K562 (cell line): ENCODE data around the gene JMJD1C. TPM values are rescaled to one million over a fixed set of nuclear protein-coding genes. Genes with fewer than 3 reads are reported as not detected.

ENCODE experiments used
- FIP1L1 ChIP-seq: fragments of 200-400 bp; formaldehyde crosslinking; IDR thresholded peaks from 2 replicates; pipeline ENCODE4 v1.6.1; 2018; ENCODE audit warnings: mild to moderate bottlenecking, low read depth, low read length; ENCODE audit not compliant: poor library complexity, severe bottlenecking
- HEY1 ChIP-seq: fragments of 250-450 bp; sonication (Bioruptor Pico); IDR thresholded peaks from 2 replicates; pipeline ENCODE4 v1.5.0; 2020; ENCODE audit warnings: mild to moderate bottlenecking, moderate library complexity, borderline replicate concordance
- MAFF ChIP-seq: IDR thresholded peaks from 2 replicates; pipeline ENCODE4 v1.6.1; 2012; ENCODE audit warnings: low read length, improper control_type of control experiment
- MCM3 ChIP-seq: fragments of 450-650 bp; IDR thresholded peaks from 2 replicates; pipeline ENCODE4 v1.6.1; 2016
- NR2C2 ChIP-seq, 2 experiments: fragments of 200-800 bp in 1 of 2; sonication (Bioruptor generic) in 1 of 2; sonication (generic) in 1 of 2; formaldehyde crosslinking in 1 of 2; IDR thresholded peaks; 2 replicates each; pipeline versions ENCODE4 v1.6.1 to v1.8.0; 2016 to 2022; ENCODE audit warnings: mild to moderate bottlenecking in 1 of 2, missing compliant biosample characterization in 1 of 2, missing genetic modification characterization in 1 of 2, missing genetic modification reagents in 1 of 2
- PTBP1 ChIP-seq: fragments of 200-400 bp; formaldehyde crosslinking; IDR thresholded peaks from 2 replicates; pipeline ENCODE4 v1.6.1; 2017; ENCODE audit warnings: low read depth, low read length
- SMAD3 ChIP-seq: fragments of 450-650 bp; formaldehyde crosslinking; conservative IDR thresholded peaks from 2 replicates; pipeline ENCODE4 v1.4.0; 2020; ENCODE audit warnings: mild to moderate bottlenecking
- SRF ChIP-seq, 2 experiments: fragments of 250-450, 450-650 bp in 1 of 2; sonication (Bioruptor Pico) in 1 of 2; sonication (generic) in 1 of 2; formaldehyde crosslinking; IDR thresholded peaks; 2 replicates each; pipeline versions ENCODE4 v1.5.0 to v1.5.1; 2020 to 2022; ENCODE audit warnings: mild to moderate bottlenecking in 1 of 2, missing genetic modification reagents in 1 of 2
- SRSF3 ChIP-seq: fragments of 200-400 bp; formaldehyde crosslinking; IDR thresholded peaks from 2 replicates; pipeline ENCODE4 v1.6.1; 2016; ENCODE audit warnings: mild to moderate bottlenecking, low read length, moderate library complexity; ENCODE audit not compliant: insufficient read depth
- TBP ChIP-seq: optimal IDR thresholded peaks from 2 replicates; pipeline ENCODE3; 2011; ENCODE audit warnings: low read depth, low read length, improper control_type of control experiment
- TFAM ChIP-seq: fragments of 250-450 bp; sonication (Bioruptor Pico); conservative IDR thresholded peaks from 2 replicates; pipeline ENCODE4 v1.5.0; 2021; ENCODE audit warnings: mild to moderate bottlenecking, moderate library complexity
- ZNF121 ChIP-seq: sonication (generic); formaldehyde crosslinking; conservative IDR thresholded peaks from 2 replicates; pipeline ENCODE4 v1.8.0; 2022; ENCODE audit warnings: missing genetic modification reagents
- ZNF217 ChIP-seq: sonication (generic); formaldehyde crosslinking; IDR thresholded peaks from 2 replicates; pipeline ENCODE4 v1.8.0; 2022; ENCODE audit warnings: mild to moderate bottlenecking, missing genetic modification reagents
- polyA plus RNA-seq, 8 experiments: library from polyadenylated mRNA; depleted of rRNA in 4 of 8; stranded (reverse) in 5 of 8; unstranded in 3 of 8; fragments of >200 nt; fragmentation: Nextera tagmentation in 2 of 8; fragmentation: Illumina TruSeq in 1 of 8; extraction: Ambion mirVana in 2 of 8; extraction: Trizol in 1 of 8; gene quantifications; 2 replicates each; pipeline versions ENCODE4 v1.2.1 to v1.2.3, GENCODE V29; 2011 to 2014; ENCODE audit warnings: inconsistent platforms in 1 of 8, missing spikeins in 1 of 8
- total RNA-seq, 7 experiments: library from RNA; depleted of rRNA in 6 of 7; stranded (reverse); fragments of >200 nt in 6 of 7; fragmentation: Illumina TruSeq in 2 of 7; extraction: Trizol in 2 of 7; gene quantifications; 2 replicates each; pipeline versions ENCODE4 v1.2.1 to v1.2.3, GENCODE V29; 2011 to 2021; ENCODE audit warnings: low replicate concordance in 1 of 7
- TF ChIP-seq, protein P1 (sequence below): fragments of 250-450 bp; sonication (Bioruptor Pico); IDR thresholded peaks from 2 replicates; pipeline ENCODE4 v1.8.0; 2021; ENCODE audit warnings: moderate library complexity, mild to moderate bottlenecking, inconsistent platforms
- TF ChIP-seq, protein P2 (sequence below): fragments of 250-450 bp; sonication (Bioruptor Pico); IDR thresholded peaks from 2 replicates; pipeline ENCODE4 v1.5.0; 2020; ENCODE audit warnings: mild to moderate bottlenecking, borderline replicate concordance
- TF ChIP-seq, protein P3 (sequence below): sonication (generic); formaldehyde crosslinking; IDR thresholded peaks from 2 replicates; pipeline ENCODE4 v1.8.0; 2022; ENCODE audit warnings: missing genetic modification reagents, mild to moderate bottlenecking, moderate library complexity, borderline replicate concordance
- TF ChIP-seq, protein P4 (sequence below): fragments of 250-450 bp; sonication (Bioruptor Pico); IDR thresholded peaks from 2 replicates; pipeline ENCODE4 v1.5.0; 2022; ENCODE audit warnings: mild to moderate bottlenecking

JMJD1C gene
- total and polyA plus RNA-seq, 9 of the 15 experiments (the other 6 are each of a cell fraction or from before 2014, with no cell fraction given): 25.3 to 68.0 (median 47.2) TPM

DNA sequence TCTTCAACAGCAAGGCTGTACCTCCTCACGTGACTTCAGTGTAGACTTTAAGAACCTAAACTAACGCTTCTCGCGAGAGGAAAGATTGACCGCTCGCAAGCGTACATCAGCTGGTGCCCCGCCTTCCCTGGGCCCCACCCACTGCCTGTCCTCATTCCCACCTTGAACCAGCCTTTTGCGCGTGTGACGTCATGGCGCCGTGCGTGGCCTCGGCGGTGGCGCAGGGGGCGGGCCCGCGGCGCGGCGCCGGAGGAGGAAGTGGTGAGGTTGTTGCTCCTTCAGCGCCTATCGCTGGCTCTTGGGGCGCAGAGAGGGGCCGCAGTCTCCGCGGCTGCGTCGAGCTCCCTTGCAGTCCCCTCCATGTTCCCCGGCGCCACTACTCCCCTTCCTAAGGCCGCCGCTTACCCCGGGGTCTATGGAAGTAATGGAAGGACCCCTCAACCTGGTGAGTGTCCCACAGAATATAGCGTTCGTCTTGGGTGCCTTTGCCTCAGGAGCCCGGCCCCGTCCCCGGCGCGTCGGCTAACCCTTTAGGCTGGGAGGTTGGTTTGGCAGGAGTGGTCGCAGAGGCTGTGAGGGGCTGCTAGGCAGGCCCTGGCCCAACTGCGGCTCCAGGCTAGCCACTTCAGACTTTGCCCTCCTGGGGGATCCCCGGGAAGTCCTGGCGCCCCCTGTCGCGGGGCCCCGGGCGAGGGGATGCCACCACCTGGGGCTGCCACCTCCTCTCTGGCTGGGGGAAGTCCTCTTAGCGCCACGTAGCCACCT lies 332.5 kb downstream of the JMJD1C start, which contains the start of gene NRBF2 (continued):
- no peak for TF ChIP-seq ZNF217 (CRISPR knock-in tag)
- TF ChIP-seq TFAM (CRISPR knock-in tag): no peak
- TF ChIP-seq, protein P1, sequence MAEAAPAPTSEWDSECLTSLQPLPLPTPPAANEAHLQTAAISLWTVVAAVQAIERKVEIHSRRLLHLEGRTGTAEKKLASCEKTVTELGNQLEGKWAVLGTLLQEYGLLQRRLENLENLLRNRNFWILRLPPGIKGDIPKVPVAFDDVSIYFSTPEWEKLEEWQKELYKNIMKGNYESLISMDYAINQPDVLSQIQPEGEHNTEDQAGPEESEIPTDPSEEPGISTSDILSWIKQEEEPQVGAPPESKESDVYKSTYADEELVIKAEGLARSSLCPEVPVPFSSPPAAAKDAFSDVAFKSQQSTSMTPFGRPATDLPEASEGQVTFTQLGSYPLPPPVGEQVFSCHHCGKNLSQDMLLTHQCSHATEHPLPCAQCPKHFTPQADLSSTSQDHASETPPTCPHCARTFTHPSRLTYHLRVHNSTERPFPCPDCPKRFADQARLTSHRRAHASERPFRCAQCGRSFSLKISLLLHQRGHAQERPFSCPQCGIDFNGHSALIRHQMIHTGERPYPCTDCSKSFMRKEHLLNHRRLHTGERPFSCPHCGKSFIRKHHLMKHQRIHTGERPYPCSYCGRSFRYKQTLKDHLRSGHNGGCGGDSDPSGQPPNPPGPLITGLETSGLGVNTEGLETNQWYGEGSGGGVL (CRISPR knock-in tag): no peak
- TF ChIP-seq TBP: peak; percentile 87
- TF ChIP-seq, protein P2, sequence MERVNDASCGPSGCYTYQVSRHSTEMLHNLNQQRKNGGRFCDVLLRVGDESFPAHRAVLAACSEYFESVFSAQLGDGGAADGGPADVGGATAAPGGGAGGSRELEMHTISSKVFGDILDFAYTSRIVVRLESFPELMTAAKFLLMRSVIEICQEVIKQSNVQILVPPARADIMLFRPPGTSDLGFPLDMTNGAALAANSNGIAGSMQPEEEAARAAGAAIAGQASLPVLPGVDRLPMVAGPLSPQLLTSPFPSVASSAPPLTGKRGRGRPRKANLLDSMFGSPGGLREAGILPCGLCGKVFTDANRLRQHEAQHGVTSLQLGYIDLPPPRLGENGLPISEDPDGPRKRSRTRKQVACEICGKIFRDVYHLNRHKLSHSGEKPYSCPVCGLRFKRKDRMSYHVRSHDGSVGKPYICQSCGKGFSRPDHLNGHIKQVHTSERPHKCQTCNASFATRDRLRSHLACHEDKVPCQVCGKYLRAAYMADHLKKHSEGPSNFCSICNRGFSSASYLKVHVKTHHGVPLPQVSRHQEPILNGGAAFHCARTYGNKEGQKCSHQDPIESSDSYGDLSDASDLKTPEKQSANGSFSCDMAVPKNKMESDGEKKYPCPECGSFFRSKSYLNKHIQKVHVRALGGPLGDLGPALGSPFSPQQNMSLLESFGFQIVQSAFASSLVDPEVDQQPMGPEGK (CRISPR knock-in tag): no peak
- TF ChIP-seq MAFF: peak; percentile 66; the same call in 1 of the 2 replicates
- TF ChIP-seq SMAD3 (CRISPR knock-in tag): no peak; the same call in 1 of the 2 replicates
- TF ChIP-seq SRF (CRISPR knock-in tag; IDR thresholded peaks at IDR 0.05): peak; percentile 17 to 49; a peak in 1 of 4 replicates
- TF ChIP-seq, protein P3, sequence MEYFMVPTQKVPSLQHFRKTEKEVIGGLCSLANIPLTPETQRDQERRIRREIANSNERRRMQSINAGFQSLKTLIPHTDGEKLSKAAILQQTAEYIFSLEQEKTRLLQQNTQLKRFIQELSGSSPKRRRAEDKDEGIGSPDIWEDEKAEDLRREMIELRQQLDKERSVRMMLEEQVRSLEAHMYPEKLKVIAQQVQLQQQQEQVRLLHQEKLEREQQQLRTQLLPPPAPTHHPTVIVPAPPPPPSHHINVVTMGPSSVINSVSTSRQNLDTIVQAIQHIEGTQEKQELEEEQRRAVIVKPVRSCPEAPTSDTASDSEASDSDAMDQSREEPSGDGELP: peak; percentile 100
- no peak for TF ChIP-seq ZNF121 (CRISPR knock-in tag)
- TF ChIP-seq SRSF3: 0 out of 2 replicates have a peak, but pooled peaks have one; percentile 65
- TF ChIP-seq MCM3: no peak
- TF ChIP-seq NR2C2 (CRISPR knock-in tag; IDR thresholded peaks at IDR 0.05): 0 out of 2 replicates have a peak, but pooled peaks have one; percentile 16
- TF ChIP-seq NR2C2 (tag; IDR thresholded peaks at IDR 0.05): peak; percentile 80
- TF ChIP-seq HEY1 (CRISPR knock-in tag): no peak
- no peak for TF ChIP-seq FIP1L1
- TF ChIP-seq PTBP1: 0 out of 2 replicates have a peak, but pooled peaks have one; percentile 52
- TF ChIP-seq, protein P4, sequence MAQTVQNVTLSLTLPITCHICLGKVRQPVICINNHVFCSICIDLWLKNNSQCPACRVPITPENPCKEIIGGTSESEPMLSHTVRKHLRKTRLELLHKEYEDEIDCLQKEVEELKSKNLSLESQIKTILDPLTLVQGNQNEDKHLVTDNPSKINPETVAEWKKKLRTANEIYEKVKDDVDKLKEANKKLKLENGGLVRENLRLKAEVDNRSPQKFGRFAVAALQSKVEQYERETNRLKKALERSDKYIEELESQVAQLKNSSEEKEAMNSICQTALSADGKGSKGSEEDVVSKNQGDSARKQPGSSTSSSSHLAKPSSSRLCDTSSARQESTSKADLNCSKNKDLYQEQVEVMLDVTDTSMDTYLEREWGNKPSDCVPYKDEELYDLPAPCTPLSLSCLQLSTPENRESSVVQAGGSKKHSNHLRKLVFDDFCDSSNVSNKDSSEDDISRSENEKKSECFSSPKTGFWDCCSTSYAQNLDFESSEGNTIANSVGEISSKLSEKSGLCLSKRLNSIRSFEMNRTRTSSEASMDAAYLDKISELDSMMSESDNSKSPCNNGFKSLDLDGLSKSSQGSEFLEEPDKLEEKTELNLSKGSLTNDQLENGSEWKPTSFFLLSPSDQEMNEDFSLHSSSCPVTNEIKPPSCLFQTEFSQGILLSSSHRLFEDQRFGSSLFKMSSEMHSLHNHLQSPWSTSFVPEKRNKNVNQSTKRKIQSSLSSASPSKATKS (CRISPR knock-in tag): no peak
